HepG2 (cell line): ENCODE data around the gene SYT13. TPM values are rescaled to one million over a fixed set of nuclear protein-coding genes. Genes with fewer than 3 reads are reported as not detected.

Source experiments
- ATAC-seq: fragments of 200-7000 bp; cut with Tn5 transposase; 3 replicates; pipeline ENCODE4 v1.9.1; 2020; ENCODE audit warnings: mild to moderate bottlenecking, moderate library complexity
- BruUV-seq: library from RNA; stranded (reverse); fragments of 400-500 nt; replicated peaks from 2 replicates; lab custom pipeline; 2021; lab: Mats Ljungman, UMichigan
- CTCF ChIA-PET: fragments of 300-600 bp; formaldehyde crosslinking; extraction: SDS; loops from one replicate; lab custom pipeline; 2021; ENCODE audit warnings: low total read pairs, inconsistent platforms, low intra/inter-chr PET ratio; lab: Yijun Ruan, JAX
- POLR2A ChIA-PET: fragments of 350-600 bp; sonication (Branson Sonifier 250); formaldehyde crosslinking; loops from one replicate; lab custom pipeline; 2020; ENCODE audit warnings: antibody characterized with exemption, inconsistent platforms; lab: Yijun Ruan, JAX
- DNase-seq: peaks from one replicate; pipeline ENCODE4 v3.0.0-alpha.2; 2015; ENCODE audit warnings: low spot score
- FAIRE-seq: peaks from 3 replicates; lab custom pipeline; 2011; peaks lifted over from hg19 to GRCh38; lab: Jason Lieb, UNC
- H2AFZ ChIP-seq: one replicate; pipeline ENCODE4 v1.6.1; 2011; ENCODE audit warnings: low read length, inconsistent platforms
- H3K27ac ChIP-seq: fragments of 300-600 bp; 3 replicates; pipeline ENCODE4 v1.8.0; 2011; ENCODE audit warnings: mixed run types, mild to moderate bottlenecking, mixed read lengths, low read length, inconsistent platforms; ENCODE audit not compliant: insufficient read depth; ENCODE audit errors: extremely low read length
- H3K27me3 ChIP-seq, 2 experiments: fragments of 200-600 bp in 1 of 2; 2 replicates in 1 of 2; 3 replicates in 1 of 2; pipeline versions ENCODE4 v1.6.0 to v1.8.0; 2011; ENCODE audit warnings: low read length in 2 of 2, mild to moderate bottlenecking in 2 of 2, moderate library complexity in 2 of 2, inconsistent platforms in 1 of 2; ENCODE audit not compliant: insufficient read depth in 2 of 2, control insufficient read depth in 1 of 2
- H3K36me3 ChIP-seq, 2 experiments: fragments of 200-600 bp in 1 of 2; replicated peaks in 1 of 2; 2 replicates in 1 of 2; 3 replicates in 1 of 2; pipeline versions ENCODE4 v1.5.1 to v1.8.0; 2011; ENCODE audit warnings: low read length in 2 of 2, inconsistent platforms in 1 of 2; ENCODE audit not compliant: insufficient read depth in 2 of 2, control insufficient read depth in 1 of 2
- H3K4me1 ChIP-seq: 2 replicates; pipeline ENCODE4 v1.5.1; 2012; ENCODE audit warnings: low read length, inconsistent platforms; ENCODE audit not compliant: insufficient read depth
- H3K4me2 ChIP-seq: 2 replicates; pipeline ENCODE4 v1.6.0; 2011; ENCODE audit warnings: low read depth, low read length, inconsistent platforms
- H3K4me3 ChIP-seq, 3 experiments: fragments of 200-600 bp in 1 of 3; sonication (generic), shearing (Covaris generic) in 1 of 3; replicated peaks in 1 of 3; 2 replicates each; pipeline ENCODE4 v1.5.1; 2011 to 2016; ENCODE audit warnings: low read length in 3 of 3, inconsistent platforms in 2 of 3, low read depth in 2 of 3, mild to moderate bottlenecking in 2 of 3, control low read depth in 1 of 3, mixed read lengths in 1 of 3; ENCODE audit not compliant: insufficient read depth in 1 of 3
- H3K79me2 ChIP-seq: one replicate; pipeline ENCODE4 v1.6.1; 2011; ENCODE audit warnings: low read length, inconsistent platforms; ENCODE audit not compliant: insufficient read depth
- H3K9ac ChIP-seq: 2 replicates; pipeline ENCODE4 v1.6.0; 2011; ENCODE audit warnings: mild to moderate bottlenecking, low read depth, low read length, inconsistent platforms; ENCODE audit not compliant: insufficient read depth
- H3K9me3 ChIP-seq: 2 replicates; pipeline ENCODE4 v1.5.1; 2012; ENCODE audit warnings: mild to moderate bottlenecking, low read length
- H4K20me1 ChIP-seq: 2 replicates; pipeline ENCODE4 v1.6.0; 2011; ENCODE audit warnings: inconsistent platforms, mild to moderate bottlenecking, low read length, moderate library complexity; ENCODE audit not compliant: insufficient read depth
- CEBPG ChIP-seq: IDR thresholded peaks from 2 replicates; pipeline ENCODE4 v1.6.1; 2016
- HNRNPH1 ChIP-seq: fragments of 200-400 bp; formaldehyde crosslinking; optimal IDR thresholded peaks from 2 replicates; pipeline ENCODE3; 2017; ENCODE audit warnings: mild to moderate bottlenecking, low read depth, low read length
- HNRNPL ChIP-seq: fragments of 200-400 bp; formaldehyde crosslinking; IDR thresholded peaks from 2 replicates; pipeline ENCODE4 v1.6.1; 2017; ENCODE audit warnings: mild to moderate bottlenecking, low read depth, low read length
- MATR3 ChIP-seq: sonication (generic); formaldehyde crosslinking; IDR thresholded peaks from 2 replicates; pipeline ENCODE4 v1.4.0; 2020; ENCODE audit warnings: missing genetic modification reagents
- SP2 ChIP-seq: sonication (generic); formaldehyde crosslinking; IDR thresholded peaks from 2 replicates; pipeline ENCODE4 v1.5.1; 2020; ENCODE audit warnings: mild to moderate bottlenecking, missing genetic modification reagents
- ZBTB3 ChIP-seq: sonication (generic); formaldehyde crosslinking; IDR thresholded peaks from 2 replicates; pipeline ENCODE4 v1.4.0; 2020; ENCODE audit warnings: low read depth, mild to moderate bottlenecking, moderate library complexity, missing genetic modification reagents, borderline replicate concordance
- ZMAT3 ChIP-seq: sonication (generic); formaldehyde crosslinking; conservative IDR thresholded peaks from 2 replicates; pipeline ENCODE4 v1.7.0; 2021; ENCODE audit warnings: missing genetic modification reagents
- ZNF382 ChIP-seq: sonication (generic); formaldehyde crosslinking; IDR thresholded peaks from 2 replicates; pipeline ENCODE4 v1.5.0; 2020; ENCODE audit warnings: missing genetic modification reagents, mild to moderate bottlenecking, borderline replicate concordance
- WGBS: methylation state at CpG from one replicate; pipeline ENCODE4 v1.1.6; 2017; ENCODE audit warnings: low lambda C conversion rate; 5-methylcytosine and 5-hydroxymethylcytosine counted together
- in situ Hi-C: cut with HindIII; loops from 2 replicates; pipeline ENCODE4 v1.10.0; 2017; ENCODE audit warnings: low pct_unique_long_range_greater_than_20kb; ENCODE audit not compliant: extremely low pct_ligation_motif_present
- intact Hi-C: fragments of 100-400 bp; cut with micrococcal nuclease; formaldehyde crosslinking; loops from one replicate; pipeline ENCODE4 v1.10.0; 2022; ENCODE audit not compliant: unreplicated experiment
- polyA plus RNA-seq, 8 experiments: library from polyadenylated mRNA; depleted of rRNA in 3 of 8; stranded (reverse) in 7 of 8; unstranded in 1 of 8; fragments of >200 nt; fragmentation: Illumina TruSeq in 4 of 8; extraction: Trizol in 4 of 8; gene quantifications; 2 replicates each; pipeline versions ENCODE4 v1.2.1 to v1.2.3, GENCODE V29; 2011 to 2016; ENCODE audit warnings: low read depth in 4 of 8, missing spikeins in 1 of 8, mixed read lengths in 1 of 8; ENCODE audit not compliant: insufficient read depth in 1 of 8
- total RNA-seq, 5 experiments: library from RNA; depleted of rRNA; stranded (reverse); fragments of >200 nt; fragmentation: Illumina TruSeq; extraction: Trizol; gene quantifications; 2 replicates each; pipeline ENCODE4 v1.2.3, GENCODE V29; 2016; ENCODE audit warnings: low read depth in 1 of 5
- TF ChIP-seq, protein P1 (sequence below): IDR thresholded peaks from 2 replicates; pipeline ENCODE4 v1.6.1; 2016; ENCODE audit warnings: missing biosample characterization, missing genetic modification reagents, low read depth

The SYT13 gene
- total and polyA plus RNA-seq, 2 of the 13 experiments (the other 11 are each of a cell fraction or from before 2014, with no cell fraction given), result 0.02 to 0.13 TPM

GRCh38 chr11:45229401-45230020, 56.6 kb downstream of the SYT13 start:
- POLR2A ChIA-PET, result no interaction called here
- Histone ChIP-seq H3K4me2 (no peak overlapping the region), H2AFZ (no peak overlapping the region), H3K27ac (no peak overlapping the region), H3K36me3 (peaks cover 2 to 8% of the 10 kb centered on the region in 2 experiments; a peak in 4 of 5 replicates), H3K4me1 (no peaks in the 10 kb centered on the region), H3K4me3 (no peak overlapping the region), H3K27me3 (no peaks in the 10 kb centered on the region; a peak in 1 of 5 replicates), H3K9me3 (no peaks in the 10 kb centered on the region), H4K20me1 (0 out of 2 replicates have a peak, but pooled peaks cover 2% of the 10 kb centered on the region), H3K9ac (no peak overlapping the region), H3K79me2 (no peaks in the 10 kb centered on the region)
- DNase-seq (no peak), ATAC-seq (no peak), FAIRE-seq (no peak)
- WGBS, result 76% methylated on average over 5 of the region's 5 CpGs
- in situ Hi-C loops (no loop called here), intact Hi-C loops (no loop called here)
- BruUV-seq, result TSS peak; percentile 29
- no peak for TF ChIP-seq ZNF382 (CRISPR knock-in tag)
- no peak for TF ChIP-seq HNRNPH1
- no peak for TF ChIP-seq MATR3 (CRISPR knock-in tag)
- TF ChIP-seq ZBTB3 (CRISPR knock-in tag), result no peak
- no peak for TF ChIP-seq CEBPG
- TF ChIP-seq, protein P1, sequence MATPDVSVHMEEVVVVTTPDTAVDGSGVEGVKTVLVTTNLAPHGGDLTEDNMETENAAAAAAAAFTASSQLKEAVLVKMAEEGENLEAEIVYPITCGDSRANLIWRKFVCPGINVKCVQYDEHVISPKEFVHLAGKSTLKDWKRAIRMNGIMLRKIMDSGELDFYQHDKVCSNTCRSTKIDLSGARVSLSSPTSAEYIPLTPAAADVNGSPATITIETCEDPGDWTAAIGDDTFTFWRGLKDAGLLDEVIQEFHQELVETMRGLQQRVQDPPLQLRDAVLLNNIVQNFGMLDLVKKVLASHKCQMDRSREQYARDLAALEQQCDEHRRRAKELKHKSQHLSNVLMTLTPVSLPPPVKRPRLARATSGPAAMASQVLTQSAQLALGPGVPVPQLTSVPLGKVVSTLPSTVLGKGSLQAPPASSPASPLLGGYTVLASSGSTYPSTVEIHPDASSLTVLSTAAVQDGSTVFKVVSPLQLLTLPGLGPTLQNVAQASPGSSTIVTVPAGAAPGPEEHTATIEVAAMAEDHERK (CRISPR knock-in tag), result no peak
- CTCF ChIA-PET, result no interaction called here

- BruUV-seq, result no TSS peak
- Histone ChIP-seq H3K4me3 (no peak overlapping the region), H3K9me3 (no peaks in the 10 kb centered on the region), H2AFZ (no peak overlapping the region), H3K4me2 (no peak overlapping the region), H3K4me1 (no peaks in the 10 kb centered on the region), H3K27ac (no peak overlapping the region), H3K27me3 (no peaks in the 10 kb centered on the region), H3K36me3 (peaks cover 2 to 13% of the 10 kb centered on the region in 2 experiments; a peak in 4 of 5 replicates), H4K20me1 (0 out of 2 replicates have a peak, but pooled peaks cover 2% of the 10 kb centered on the region), H3K9ac (no peak overlapping the region), H3K79me2 (no peaks in the 10 kb centered on the region)
- ChIA-PET CTCF (no interaction called here), POLR2A (no interaction called here)
- in situ Hi-C loops, result no loop called here
- TF ChIP-seq ZMAT3 (CRISPR knock-in tag) (no peak), HNRNPL (no peak), SP2 (no peak)
- 97% methylated on average over 19 of the region's 19 CpGs for WGBS
- ATAC-seq (no peak), FAIRE-seq (no peak), DNase-seq (no peak)
- intact Hi-C loops, result no loop called here
Measured at GRCh38 chr11:45227836-45228235, 58.3 kb downstream of the SYT13 start.
